ENCODE measurements around the gene ELOVL7. TPM values are rescaled to one million over a fixed set of nuclear protein-coding genes. Genes with fewer than 3 reads are reported as not detected.

ELOVL7 gene
- total RNA-seq, 4 donors from 2014 or later: 1.2 to 17.1 (median 14.4) TPM

DNA sequence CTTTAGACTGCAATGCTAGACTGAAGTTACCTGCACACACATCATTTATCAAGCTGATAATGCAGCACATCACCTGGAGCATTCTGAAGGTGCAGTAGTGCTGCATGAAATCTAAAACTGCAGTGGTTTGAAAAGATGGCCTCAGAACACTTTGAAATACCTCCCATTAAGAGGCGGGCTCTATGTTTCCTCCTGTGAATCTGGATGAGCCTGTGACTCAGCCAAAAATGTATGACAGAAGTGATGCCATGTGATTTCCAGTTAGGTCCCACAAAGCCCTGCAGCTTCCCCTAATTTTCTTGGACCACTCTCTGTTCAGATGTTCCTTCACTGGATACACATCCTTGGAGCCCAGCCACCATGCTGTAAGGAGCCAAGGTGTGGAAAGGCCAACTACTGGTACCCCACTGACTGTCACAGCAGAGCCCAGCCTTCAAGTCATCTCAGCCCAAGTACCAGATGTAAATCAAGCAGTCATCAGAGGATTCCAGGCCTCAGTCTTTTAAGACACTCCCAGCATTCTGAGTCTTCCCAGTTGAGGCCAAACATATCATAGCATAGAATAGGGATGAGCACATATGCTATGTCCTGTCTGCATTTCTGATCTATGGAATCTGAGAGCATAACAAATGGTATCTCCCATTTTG is 116.9 kb downstream of the ELOVL7 start:
- WGBS, 2 donors (ENCODE audit: low coverage in 1 of 2): 85% methylated on average over 1 of the region's 1 CpG; no CpG with 5 or more reads in 1 of the 2 donors

DNA sequence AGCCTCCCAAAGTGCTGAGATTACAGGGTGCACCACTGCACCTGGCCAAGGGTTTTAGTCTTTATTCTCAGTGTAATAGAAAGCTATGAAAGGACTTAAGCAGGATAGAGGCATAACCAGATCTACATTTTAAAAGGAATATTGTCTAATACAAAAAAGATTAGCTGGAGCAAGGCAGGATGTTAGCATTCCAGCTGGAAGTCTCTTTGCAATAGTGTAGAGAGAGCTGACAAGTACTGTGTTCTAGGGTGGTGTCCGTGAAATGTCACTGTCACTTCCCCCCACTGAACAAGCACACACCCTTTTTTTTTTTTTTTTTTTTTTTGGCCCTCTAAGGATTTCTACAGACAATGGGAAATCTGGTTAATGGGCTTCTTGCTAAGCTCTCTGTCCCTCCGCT is 119.9 kb downstream of the ELOVL7 start:
- TF ChIP-seq POLR2A (IDR thresholded peaks at IDR 0.05) (no peak), EP300 (IDR thresholded peaks at IDR 0.05; ENCODE audit: low read depth) (no peak), POLR2AphosphoS5 (IDR thresholded peaks at IDR 0.05) (no peak)
- TF ChIP-seq, protein P1, sequence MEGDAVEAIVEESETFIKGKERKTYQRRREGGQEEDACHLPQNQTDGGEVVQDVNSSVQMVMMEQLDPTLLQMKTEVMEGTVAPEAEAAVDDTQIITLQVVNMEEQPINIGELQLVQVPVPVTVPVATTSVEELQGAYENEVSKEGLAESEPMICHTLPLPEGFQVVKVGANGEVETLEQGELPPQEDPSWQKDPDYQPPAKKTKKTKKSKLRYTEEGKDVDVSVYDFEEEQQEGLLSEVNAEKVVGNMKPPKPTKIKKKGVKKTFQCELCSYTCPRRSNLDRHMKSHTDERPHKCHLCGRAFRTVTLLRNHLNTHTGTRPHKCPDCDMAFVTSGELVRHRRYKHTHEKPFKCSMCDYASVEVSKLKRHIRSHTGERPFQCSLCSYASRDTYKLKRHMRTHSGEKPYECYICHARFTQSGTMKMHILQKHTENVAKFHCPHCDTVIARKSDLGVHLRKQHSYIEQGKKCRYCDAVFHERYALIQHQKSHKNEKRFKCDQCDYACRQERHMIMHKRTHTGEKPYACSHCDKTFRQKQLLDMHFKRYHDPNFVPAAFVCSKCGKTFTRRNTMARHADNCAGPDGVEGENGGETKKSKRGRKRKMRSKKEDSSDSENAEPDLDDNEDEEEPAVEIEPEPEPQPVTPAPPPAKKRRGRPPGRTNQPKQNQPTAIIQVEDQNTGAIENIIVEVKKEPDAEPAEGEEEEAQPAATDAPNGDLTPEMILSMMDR (IDR thresholded peaks at IDR 0.05): no peak
- WGBS, 2 donors (ENCODE audit: low coverage in 1 of 2): 59 to 75% methylated on average over 2 of the region's 2 CpGs

More for the DNA sequence above, 116.9 kb downstream of the ELOVL7 start:
- H3K36me3 ChIP-seq: no peaks in the 10 kb centered on the region
- H3K4me1 ChIP-seq: no peaks in the 10 kb centered on the region
- no peak overlapping the region for H3K4me3 ChIP-seq
- H3K27ac ChIP-seq: no peak overlapping the region
- TF ChIP-seq POLR2A (IDR thresholded peaks at IDR 0.05) (no peak), EP300 (IDR thresholded peaks at IDR 0.05; ENCODE audit: low read depth) (no peak), POLR2AphosphoS5 (IDR thresholded peaks at IDR 0.05) (no peak)
- TF ChIP-seq, protein P1 (IDR thresholded peaks at IDR 0.05): no peak
- intact Hi-C loops (cut with DNase I; ENCODE audit: low total_unique reads): no loop called here
- no peaks in the 10 kb centered on the region for H3K27me3 ChIP-seq
- in situ Hi-C loops (cut with MboI; ENCODE audit: low pct_ligation_motif_present in 1 of 4, low pct_unique_long_range_greater_than_20kb in 1 of 4, low sequenced_read_pairs in 3 of 4): no loop called here
- no peaks in the 10 kb centered on the region for H3K9me3 ChIP-seq
- no peak for DNase-seq

DNA sequence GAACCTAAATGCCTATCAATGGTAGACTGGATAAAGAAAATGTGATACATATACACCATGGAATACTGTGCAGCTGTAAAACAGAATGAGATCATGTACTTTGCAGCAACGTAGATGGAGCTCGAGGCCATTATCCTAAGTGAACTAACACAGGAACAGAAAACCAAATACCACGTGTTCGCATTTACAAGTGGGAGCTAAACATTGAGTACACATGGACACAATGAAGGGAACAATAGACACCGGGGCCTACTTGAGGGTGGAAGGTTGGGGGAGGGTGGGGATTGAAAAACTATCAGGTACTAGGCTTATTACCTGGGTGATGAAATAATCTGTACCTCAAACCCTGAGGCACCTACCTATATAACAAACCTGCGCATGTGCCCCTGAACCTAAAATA is 121.7 kb downstream of the ELOVL7 start:
- Histone ChIP-seq H3K9me3 (no peaks in the 10 kb centered on the region), H3K27me3 (no peaks in the 10 kb centered on the region), H3K4me1 (no peaks in the 10 kb centered on the region), H3K4me3 (no peak overlapping the region), H3K27ac (no peak overlapping the region), H3K36me3 (no peaks in the 10 kb centered on the region)
- intact Hi-C loops (cut with DNase I; ENCODE audit: low total_unique reads) (no loop called here), in situ Hi-C loops (cut with MboI; ENCODE audit: low pct_ligation_motif_present in 1 of 4, low pct_unique_long_range_greater_than_20kb in 1 of 4, low sequenced_read_pairs in 3 of 4) (no loop called here)
- WGBS, 2 donors (ENCODE audit: low coverage in 1 of 2): 74 to 85% methylated on average over 5 to 6 of the region's 6 CpGs
- DNase-seq: no peak
- TF ChIP-seq POLR2AphosphoS5 (IDR thresholded peaks at IDR 0.05) (no peak), POLR2A (IDR thresholded peaks at IDR 0.05) (no peak), EP300 (IDR thresholded peaks at IDR 0.05; ENCODE audit: low read depth) (no peak)
- TF ChIP-seq, protein P1 (IDR thresholded peaks at IDR 0.05): no peak

More for the DNA sequence above, 119.9 kb downstream of the ELOVL7 start:
- H3K27ac ChIP-seq: no peak overlapping the region
- H3K4me3 ChIP-seq: no peak overlapping the region
- in situ Hi-C loops (cut with MboI; ENCODE audit: low pct_ligation_motif_present in 1 of 4, low pct_unique_long_range_greater_than_20kb in 1 of 4, low sequenced_read_pairs in 3 of 4): no loop called here
- H3K27me3 ChIP-seq: no peaks in the 10 kb centered on the region
- DNase-seq: no peak
- H3K36me3 ChIP-seq: no peaks in the 10 kb centered on the region
- intact Hi-C loops (cut with DNase I; ENCODE audit: low total_unique reads): no loop called here
- H3K9me3 ChIP-seq: no peaks in the 10 kb centered on the region
- H3K4me1 ChIP-seq: no peaks in the 10 kb centered on the region

DNA sequence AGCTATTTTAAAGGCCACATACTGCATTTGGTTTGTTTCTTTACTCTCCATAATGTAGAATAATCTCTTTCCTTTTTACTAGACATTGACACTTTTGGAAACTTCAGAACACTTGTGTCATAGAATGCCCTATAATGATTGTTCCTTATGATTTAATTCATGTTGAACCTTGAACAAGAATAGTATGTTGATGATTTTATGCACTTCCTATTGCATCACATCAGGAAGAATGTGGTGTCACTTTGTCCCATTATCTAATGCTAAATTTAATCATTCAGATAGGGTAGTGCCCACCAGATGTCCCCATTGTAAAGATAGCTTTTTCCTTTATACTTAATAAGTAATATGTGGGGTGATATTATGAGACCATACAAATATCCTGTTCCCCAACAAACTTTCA is 124.7 kb downstream of the ELOVL7 start:
- no peaks in the 10 kb centered on the region for H3K4me1 ChIP-seq
- intact Hi-C loops (cut with DNase I; ENCODE audit: low total_unique reads): no loop called here
- H3K4me3 ChIP-seq: no peak overlapping the region

More for the DNA sequence above, 124.7 kb downstream of the ELOVL7 start:
- DNase-seq: no peak
- H3K27ac ChIP-seq: no peak overlapping the region
- TF ChIP-seq POLR2A (IDR thresholded peaks at IDR 0.05) (no peak), EP300 (IDR thresholded peaks at IDR 0.05; ENCODE audit: low read depth) (no peak)
- TF ChIP-seq, protein P1 (IDR thresholded peaks at IDR 0.05): no peak
- H3K27me3 ChIP-seq: no peaks in the 10 kb centered on the region
- no peaks in the 10 kb centered on the region for H3K9me3 ChIP-seq
- H3K36me3 ChIP-seq: no peaks in the 10 kb centered on the region
- in situ Hi-C loops (cut with MboI; ENCODE audit: low pct_ligation_motif_present in 1 of 4, low pct_unique_long_range_greater_than_20kb in 1 of 4, low sequenced_read_pairs in 3 of 4): no loop called here
